Effector memory CD8-positive, alpha-beta T cell (primary cell): Measurements from ENCODE around the gene SHC3.

ENCODE experiments used
- ATAC-seq: fragments of 150-1000 bp; cut with Tn5 transposase; replicated peaks from 2 replicates; pipeline ENCODE4 v1.10.0; 2021; ENCODE audit warnings: mild to moderate bottlenecking, moderate library complexity
- DNase-seq, 3 experiments: peaks; one replicate each; pipeline ENCODE4 v3.0.0; 2021
- H3K27ac Mint-ChIP-seq, 2 donors: one replicate each; pipeline ENCODE4 v1.8.0; 2022; ENCODE audit warnings: mild to moderate bottlenecking in 2 of 2, mixed read lengths in 2 of 2, moderate library complexity in 2 of 2
- H3K27me3 Mint-ChIP-seq, 2 donors: one replicate each; pipeline ENCODE4 v1.8.0; 2022; ENCODE audit warnings: mixed read lengths in 2 of 2
- H3K36me3 Mint-ChIP-seq: one replicate; pipeline ENCODE4 v1.8.0; 2022; ENCODE audit warnings: mild to moderate bottlenecking, moderate library complexity, mixed read lengths; ENCODE audit not compliant: insufficient read depth
- H3K4me1 Mint-ChIP-seq, 2 donors: one replicate each; pipeline ENCODE4 v1.8.0; 2022; ENCODE audit warnings: low read depth in 2 of 2, mixed read lengths in 2 of 2
- H3K4me3 Mint-ChIP-seq, 2 donors: one replicate each; pipeline ENCODE4 v1.8.0; 2022; ENCODE audit warnings: mild to moderate bottlenecking in 2 of 2, mixed read lengths in 2 of 2, moderate library complexity in 2 of 2
- H3K9me3 Mint-ChIP-seq, 2 donors: one replicate each; pipeline ENCODE4 v1.8.0; 2022; ENCODE audit warnings: mixed read lengths in 2 of 2

SHC3 gene

DNA sequence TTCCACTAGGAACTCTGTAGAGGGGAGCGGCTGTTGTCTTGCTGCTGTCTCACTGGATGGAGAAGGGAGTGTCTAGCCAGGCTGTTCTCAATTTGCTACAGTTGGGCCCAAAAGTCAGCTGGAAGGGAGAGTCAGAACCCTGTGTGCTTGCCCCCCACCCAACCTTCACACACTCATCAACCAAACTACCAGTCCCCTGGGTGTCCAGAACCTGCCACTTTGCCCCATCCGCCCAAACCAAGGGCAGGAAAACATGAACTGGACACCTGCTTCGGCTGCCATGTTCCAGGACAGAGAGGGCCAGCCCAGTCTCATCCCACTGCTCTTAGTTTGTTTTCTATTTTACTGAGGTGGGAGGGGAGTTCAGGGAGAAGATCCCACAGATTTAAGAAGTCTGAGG is 105.2 kb downstream of the SHC3 start:
- Mint-ChIP-seq H3K4me3 (no peak overlapping the region), H3K27me3 (peaks cover 28 to 55% of the 10 kb centered on the region in 2 donors), H3K27ac (no peak overlapping the region), H3K36me3 (no peaks in the 10 kb centered on the region), H3K4me1 (no peaks in the 10 kb centered on the region), H3K9me3 (no peaks in the 10 kb centered on the region)
- no peak for ATAC-seq
- DNase-seq = no peak

DNA sequence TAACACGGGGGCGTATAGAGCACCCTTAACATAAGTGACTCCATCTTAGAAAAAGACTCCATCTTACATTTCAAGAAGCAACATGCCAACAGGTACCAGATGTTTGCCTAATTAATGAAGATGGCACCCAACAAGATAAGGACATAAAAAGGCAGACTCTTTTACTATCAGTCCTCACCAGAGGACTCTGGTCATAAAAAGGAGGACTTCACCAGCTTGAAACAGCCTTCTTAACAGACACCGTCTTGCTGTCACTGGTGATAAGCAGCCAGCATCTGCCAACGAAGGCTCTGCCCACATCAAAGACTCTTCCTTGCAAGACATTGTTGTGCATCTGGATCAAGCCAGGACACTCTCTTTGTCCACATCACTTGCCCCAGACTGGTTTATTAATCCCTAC is 107.0 kb downstream of the SHC3 start:
- Mint-ChIP-seq H3K4me1 (no peaks in the 10 kb centered on the region), H3K36me3 (no peaks in the 10 kb centered on the region), H3K27me3 (peaks cover 30 to 52% of the 10 kb centered on the region in 2 donors), H3K9me3 (no peaks in the 10 kb centered on the region), H3K27ac (no peak overlapping the region), H3K4me3 (no peak overlapping the region)
- ATAC-seq (no peak), DNase-seq (no peak)

GRCh38 chr9:89066835-89067234 is 111.8 kb downstream of the SHC3 start:
- Mint-ChIP-seq H3K36me3 (no peaks in the 10 kb centered on the region), H3K4me3 (no peak overlapping the region), H3K4me1 (no peaks in the 10 kb centered on the region), H3K9me3 (no peaks in the 10 kb centered on the region), H3K27ac (no peak overlapping the region), H3K27me3 (peaks cover 19 to 25% of the 10 kb centered on the region in 2 donors)
- DNase-seq = no peak
- ATAC-seq = no peak

GRCh38 chr9:89065921-89066320 is 112.7 kb downstream of the SHC3 start:
- Mint-ChIP-seq H3K27ac (no peak overlapping the region), H3K4me1 (no peaks in the 10 kb centered on the region), H3K36me3 (no peaks in the 10 kb centered on the region)

GRCh38 chr9:89060790-89061189 is 117.8 kb downstream of the SHC3 start:
- DNase-seq (no peak), ATAC-seq (no peak)
- no peaks in the 10 kb centered on the region for H3K4me1 Mint-ChIP-seq
- H3K27ac Mint-ChIP-seq = no peak overlapping the region
- no peaks in the 10 kb centered on the region for H3K9me3 Mint-ChIP-seq
- peaks cover 8 to 18% of the 10 kb centered on the region in 2 donors for H3K27me3 Mint-ChIP-seq
- H3K4me3 Mint-ChIP-seq = no peak overlapping the region
- no peaks in the 10 kb centered on the region for H3K36me3 Mint-ChIP-seq

More at GRCh38 chr9:89065921-89066320, 112.7 kb downstream of the SHC3 start:
- no peak overlapping the region for H3K4me3 Mint-ChIP-seq
- peaks cover 19 to 25% of the 10 kb centered on the region in 2 donors for H3K27me3 Mint-ChIP-seq
- no peaks in the 10 kb centered on the region for H3K9me3 Mint-ChIP-seq
- no peak for ATAC-seq
- no peak for DNase-seq

GRCh38 chr9:89059925-89060506 is 118.6 kb downstream of the SHC3 start:
- Mint-ChIP-seq H3K36me3 (no peaks in the 10 kb centered on the region), H3K4me3 (no peak overlapping the region)
- no peak for ATAC-seq

DNA sequence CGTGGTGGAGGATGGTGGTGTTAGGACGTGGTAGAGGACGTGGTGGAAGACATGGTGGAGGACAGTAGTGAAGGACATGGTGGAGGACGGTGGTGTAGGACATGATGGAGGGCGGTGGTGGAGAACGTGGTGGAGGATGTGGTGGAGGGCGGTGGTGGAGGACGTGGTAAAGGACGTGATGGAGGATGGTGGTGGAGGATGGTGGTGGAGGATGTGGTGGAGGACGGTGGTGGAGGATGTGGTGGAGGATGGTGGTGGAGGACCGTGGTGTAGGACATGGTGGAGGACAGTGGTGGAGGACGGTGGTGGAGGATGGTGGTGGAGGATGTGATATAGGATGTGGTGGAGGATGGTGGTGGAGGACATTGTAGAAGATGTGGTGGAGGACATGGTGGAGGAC is 119.7 kb downstream of the SHC3 start:
- ATAC-seq = no peak

More at GRCh38 chr9:89059925-89060506, 118.6 kb downstream of the SHC3 start:
- H3K4me1 Mint-ChIP-seq = peaks cover 0 to 2% of the 10 kb centered on the region in 2 donors
- DNase-seq = no peak
- H3K9me3 Mint-ChIP-seq = no peaks in the 10 kb centered on the region
- no peak overlapping the region for H3K27ac Mint-ChIP-seq
- H3K27me3 Mint-ChIP-seq = peaks cover 14 to 21% of the 10 kb centered on the region in 2 donors

DNA sequence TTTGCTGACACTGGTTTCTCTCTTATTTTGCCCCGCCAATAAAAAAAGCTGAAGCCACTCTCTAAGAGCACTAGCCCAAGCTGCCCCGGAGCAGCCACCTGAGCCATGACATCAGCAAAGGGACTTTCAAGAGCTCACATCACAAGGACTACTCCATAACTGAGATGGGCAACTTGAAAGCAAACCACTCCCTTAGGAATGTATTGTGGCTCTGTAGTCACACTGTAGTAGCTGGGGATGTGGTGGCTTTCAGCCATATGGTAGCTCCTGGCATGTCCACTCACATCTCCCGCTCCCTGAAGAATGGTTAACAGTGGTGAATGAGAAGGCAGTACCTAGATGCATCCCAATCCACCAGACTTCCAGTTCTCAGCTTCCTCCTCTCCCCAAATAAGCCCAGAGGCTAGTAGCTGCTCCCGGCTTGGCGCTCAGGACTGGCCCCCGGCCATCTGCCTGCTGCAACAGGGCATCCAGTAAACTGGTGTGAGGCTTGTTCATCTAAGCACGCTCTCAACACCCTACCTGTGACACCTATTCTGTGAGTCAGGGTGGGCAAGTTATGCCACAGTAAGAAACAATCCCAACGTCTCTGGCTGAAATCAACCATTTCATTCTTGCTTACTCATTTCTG is 123.6 kb downstream of the SHC3 start:
- Mint-ChIP-seq H3K27ac (no peak overlapping the region), H3K27me3 (peaks cover 10 to 34% of the 10 kb centered on the region in 2 donors), H3K4me1 (peaks cover 0 to 2% of the 10 kb centered on the region in 2 donors), H3K9me3 (no peaks in the 10 kb centered on the region), H3K4me3 (no peak overlapping the region), H3K36me3 (no peaks in the 10 kb centered on the region)
- no peak for DNase-seq
- ATAC-seq = no peak

More for the DNA sequence above, 119.7 kb downstream of the SHC3 start:
- no peak overlapping the region for H3K4me3 Mint-ChIP-seq
- H3K4me1 Mint-ChIP-seq = peaks cover 0 to 2% of the 10 kb centered on the region in 2 donors
- H3K27ac Mint-ChIP-seq = no peak overlapping the region
- no peaks in the 10 kb centered on the region for H3K36me3 Mint-ChIP-seq
- H3K9me3 Mint-ChIP-seq = no peaks in the 10 kb centered on the region
- peaks cover 7 to 23% of the 10 kb centered on the region in 2 donors for H3K27me3 Mint-ChIP-seq
- DNase-seq = no peak

GRCh38 chr9:89053301-89053700 is 125.3 kb downstream of the SHC3 start:
- H3K27me3 Mint-ChIP-seq = peaks cover 10 to 35% of the 10 kb centered on the region in 2 donors

GRCh38 chr9:89052470-89053097 is 126.0 kb downstream of the SHC3 start:
- no peak for DNase-seq
- H3K9me3 Mint-ChIP-seq = no peaks in the 10 kb centered on the region
- H3K4me3 Mint-ChIP-seq = no peak overlapping the region
- H3K27ac Mint-ChIP-seq = no peak overlapping the region
- no peaks in the 10 kb centered on the region for H3K36me3 Mint-ChIP-seq
- H3K27me3 Mint-ChIP-seq = peaks cover 12 to 42% of the 10 kb centered on the region in 2 donors
- no peak for ATAC-seq
- H3K4me1 Mint-ChIP-seq = peaks cover 0 to 2% of the 10 kb centered on the region in 2 donors

More at GRCh38 chr9:89053301-89053700, 125.3 kb downstream of the SHC3 start:
- Mint-ChIP-seq H3K4me3 (no peak overlapping the region), H3K27ac (no peak overlapping the region), H3K9me3 (no peaks in the 10 kb centered on the region), H3K36me3 (no peaks in the 10 kb centered on the region), H3K4me1 (peaks cover 0 to 2% of the 10 kb centered on the region in 2 donors)
- ATAC-seq (no peak), DNase-seq (no peak)

DNA sequence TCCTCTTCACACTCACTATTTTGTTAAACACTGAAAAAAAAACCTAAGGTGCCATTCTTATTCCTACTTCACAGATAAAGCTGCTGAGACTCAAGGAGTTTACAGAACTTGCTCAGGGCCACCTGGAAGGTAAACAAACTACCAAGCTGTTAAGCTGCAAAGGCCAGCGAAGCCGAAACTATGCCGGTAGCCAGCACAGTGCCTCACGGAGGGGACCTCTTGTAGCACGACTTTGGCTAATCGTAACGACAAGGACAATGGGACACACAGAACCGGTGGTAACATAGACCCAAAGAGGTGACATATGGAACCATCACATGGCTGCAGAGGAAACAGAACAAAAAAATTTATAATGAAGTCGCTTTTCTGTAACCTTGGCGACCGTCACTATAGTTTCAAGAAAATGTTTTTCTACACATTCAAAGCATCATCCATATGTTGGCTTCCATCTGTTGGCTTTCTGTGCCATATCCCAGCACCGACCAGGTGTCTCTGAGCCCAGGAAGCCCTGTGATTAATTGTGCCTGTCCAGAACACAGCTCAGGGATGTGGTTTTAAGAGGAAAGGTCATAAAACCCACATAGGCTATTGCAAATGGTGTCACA is 127.1 kb downstream of the SHC3 start:
- Mint-ChIP-seq H3K27me3 (peaks cover 22 to 50% of the 10 kb centered on the region in 2 donors), H3K36me3 (no peaks in the 10 kb centered on the region), H3K4me3 (no peak overlapping the region), H3K9me3 (no peaks in the 10 kb centered on the region), H3K4me1 (peaks cover 0 to 2% of the 10 kb centered on the region in 2 donors), H3K27ac (no peak overlapping the region)
- no peak for DNase-seq
- ATAC-seq = no peak

DNA sequence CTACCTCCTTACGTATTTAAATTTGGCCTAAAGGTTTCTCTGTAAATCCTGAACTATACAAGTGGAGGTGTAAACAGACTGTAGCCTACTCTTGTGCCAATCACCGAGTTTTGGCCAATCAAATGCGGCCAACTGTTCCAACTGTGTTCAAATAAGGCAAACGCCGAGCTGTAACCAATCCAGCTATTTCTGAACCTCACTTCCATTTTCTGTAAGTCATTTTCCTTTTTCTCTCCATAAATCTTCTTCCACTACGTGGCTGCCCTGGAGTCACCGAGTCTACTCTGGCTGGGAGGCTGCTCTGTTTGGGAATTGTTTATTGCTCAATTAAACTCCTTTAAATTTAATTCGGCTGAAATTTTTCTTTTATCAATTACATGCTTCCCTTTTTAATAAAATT is 129.0 kb downstream of the SHC3 start:
- H3K4me3 Mint-ChIP-seq = no peak overlapping the region
- H3K27me3 Mint-ChIP-seq = peaks cover 20 to 42% of the 10 kb centered on the region in 2 donors
- ATAC-seq (no peak), DNase-seq (no peak)
- no peaks in the 10 kb centered on the region for H3K4me1 Mint-ChIP-seq
- H3K36me3 Mint-ChIP-seq = no peaks in the 10 kb centered on the region
- H3K27ac Mint-ChIP-seq = no peak overlapping the region
- no peaks in the 10 kb centered on the region for H3K9me3 Mint-ChIP-seq

DNA sequence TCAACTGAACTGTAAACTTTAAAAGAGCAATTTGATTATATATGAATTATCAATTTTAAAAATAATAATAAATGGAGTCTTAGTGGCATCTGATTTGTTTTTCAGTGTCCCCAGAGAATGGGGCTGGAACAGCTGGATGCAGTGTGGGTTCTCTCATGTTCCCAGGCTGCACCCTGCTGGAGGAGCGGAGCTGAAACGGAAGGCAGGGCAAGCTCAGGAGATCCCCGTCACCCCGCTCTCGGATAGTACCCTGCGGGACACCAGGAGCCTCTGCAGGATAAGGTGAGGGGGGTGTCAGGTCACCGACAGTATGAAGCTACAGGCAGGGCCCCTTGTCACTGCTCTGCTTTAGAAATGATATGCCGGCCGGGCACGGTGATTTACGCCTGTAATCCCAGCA is 130.0 kb downstream of the SHC3 start:
- no peak overlapping the region for H3K27ac Mint-ChIP-seq
- H3K27me3 Mint-ChIP-seq = peaks cover 16 to 31% of the 10 kb centered on the region in 2 donors
- H3K36me3 Mint-ChIP-seq = no peaks in the 10 kb centered on the region
- no peak overlapping the region for H3K4me3 Mint-ChIP-seq
- no peaks in the 10 kb centered on the region for H3K9me3 Mint-ChIP-seq
- ATAC-seq (no peak), DNase-seq (no peak)
- H3K4me1 Mint-ChIP-seq = no peaks in the 10 kb centered on the region
